ENCODE data around the gene OR2AE1. TPM values are rescaled to one million over a fixed set of nuclear protein-coding genes. Genes with fewer than 3 reads are reported as not detected.

OR2AE1 gene
- total and polyA plus RNA-seq, 2 of the 13 experiments (the other 11 are each of a cell fraction or from before 2014, with no cell fraction given) = not detected

DNA sequence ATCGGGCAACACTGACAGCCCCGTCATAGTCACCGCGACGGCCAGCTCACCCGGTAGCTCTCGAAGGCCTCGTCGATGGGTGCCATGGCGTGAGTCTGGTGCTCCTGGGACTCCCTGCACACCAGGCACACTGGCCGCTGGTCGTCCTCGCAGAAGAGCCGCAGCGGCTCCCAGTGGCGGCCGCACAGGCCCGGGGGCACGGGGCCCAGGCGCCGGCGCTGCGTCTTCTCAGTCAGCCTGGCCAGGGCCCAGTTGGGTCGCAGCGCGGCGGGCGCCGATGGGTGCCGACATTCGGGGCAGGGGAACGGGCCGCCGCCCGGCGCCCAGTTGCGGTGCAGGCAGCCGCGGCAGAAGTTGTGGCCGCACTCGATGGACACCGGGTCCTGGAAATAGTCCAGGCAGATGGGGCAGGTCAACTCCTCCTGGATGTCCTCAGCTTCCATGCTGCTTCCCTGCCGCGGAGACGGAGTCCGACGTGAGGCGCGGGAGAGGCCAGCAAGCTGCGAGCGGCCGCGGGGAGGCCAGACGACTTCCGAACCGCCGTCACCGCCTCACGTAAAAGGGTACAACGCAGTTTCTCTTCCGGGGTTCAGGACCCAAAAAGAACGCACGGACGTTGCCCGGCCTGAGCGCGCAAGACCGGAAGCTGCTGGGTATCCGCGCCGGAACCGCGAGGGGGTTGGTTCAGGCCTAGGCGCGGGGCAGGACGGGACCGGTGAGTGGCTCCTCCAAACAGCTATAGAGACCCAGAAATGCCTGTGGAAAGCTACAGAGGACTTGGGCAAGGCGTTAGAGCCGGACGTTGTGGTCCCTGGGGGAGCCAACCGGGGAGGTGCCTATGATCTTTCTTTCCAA lies 42.4 kb upstream of the OR2AE1 start, which contains the start of gene TRIM4 (continued):
- no peak for TF ChIP-seq ZNF407 (CRISPR knock-in tag; IDR thresholded peaks at IDR 0.05; ENCODE audit: not compliant biosample characterization)
- TF ChIP-seq, protein P1, sequence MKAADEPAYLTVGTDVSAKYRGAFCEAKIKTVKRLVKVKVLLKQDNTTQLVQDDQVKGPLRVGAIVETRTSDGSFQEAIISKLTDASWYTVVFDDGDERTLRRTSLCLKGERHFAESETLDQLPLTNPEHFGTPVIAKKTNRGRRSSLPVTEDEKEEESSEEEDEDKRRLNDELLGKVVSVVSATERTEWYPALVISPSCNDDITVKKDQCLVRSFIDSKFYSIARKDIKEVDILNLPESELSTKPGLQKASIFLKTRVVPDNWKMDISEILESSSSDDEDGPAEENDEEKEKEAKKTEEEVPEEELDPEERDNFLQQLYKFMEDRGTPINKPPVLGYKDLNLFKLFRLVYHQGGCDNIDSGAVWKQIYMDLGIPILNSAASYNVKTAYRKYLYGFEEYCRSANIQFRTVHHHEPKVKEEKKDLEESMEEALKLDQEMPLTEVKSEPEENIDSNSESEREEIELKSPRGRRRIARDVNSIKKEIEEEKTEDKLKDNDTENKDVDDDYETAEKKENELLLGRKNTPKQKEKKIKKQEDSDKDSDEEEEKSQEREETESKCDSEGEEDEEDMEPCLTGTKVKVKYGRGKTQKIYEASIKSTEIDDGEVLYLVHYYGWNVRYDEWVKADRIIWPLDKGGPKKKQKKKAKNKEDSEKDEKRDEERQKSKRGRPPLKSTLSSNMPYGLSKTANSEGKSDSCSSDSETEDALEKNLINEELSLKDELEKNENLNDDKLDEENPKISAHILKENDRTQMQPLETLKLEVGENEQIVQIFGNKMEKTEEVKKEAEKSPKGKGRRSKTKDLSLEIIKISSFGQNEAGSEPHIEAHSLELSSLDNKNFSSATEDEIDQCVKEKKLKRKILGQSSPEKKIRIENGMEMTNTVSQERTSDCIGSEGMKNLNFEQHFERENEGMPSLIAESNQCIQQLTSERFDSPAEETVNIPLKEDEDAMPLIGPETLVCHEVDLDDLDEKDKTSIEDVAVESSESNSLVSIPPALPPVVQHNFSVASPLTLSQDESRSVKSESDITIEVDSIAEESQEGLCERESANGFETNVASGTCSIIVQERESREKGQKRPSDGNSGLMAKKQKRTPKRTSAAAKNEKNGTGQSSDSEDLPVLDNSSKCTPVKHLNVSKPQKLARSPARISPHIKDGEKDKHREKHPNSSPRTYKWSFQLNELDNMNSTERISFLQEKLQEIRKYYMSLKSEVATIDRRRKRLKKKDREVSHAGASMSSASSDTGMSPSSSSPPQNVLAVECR (CRISPR knock-in tag; IDR thresholded peaks at IDR 0.05; ENCODE audit: borderline replicate concordance) = peak; percentile 96
- TF ChIP-seq ZNF549 (CRISPR knock-in tag; IDR thresholded peaks at IDR 0.05) = no peak
- 0 out of 2 replicates have a peak, but pooled peaks have one; percentile 24 for TF ChIP-seq TSC22D2 (CRISPR knock-in tag; IDR thresholded peaks at IDR 0.05; ENCODE audit: borderline replicate concordance)
- TF ChIP-seq ZNF235 (CRISPR knock-in tag; IDR thresholded peaks at IDR 0.05; ENCODE audit: borderline replicate concordance) = peak; percentile 2; the same call in 1 of the 2 replicates
- no peak for TF ChIP-seq ZNF33A (CRISPR knock-in tag; IDR thresholded peaks at IDR 0.05; ENCODE audit: borderline replicate concordance)
- TF ChIP-seq, protein P2, sequence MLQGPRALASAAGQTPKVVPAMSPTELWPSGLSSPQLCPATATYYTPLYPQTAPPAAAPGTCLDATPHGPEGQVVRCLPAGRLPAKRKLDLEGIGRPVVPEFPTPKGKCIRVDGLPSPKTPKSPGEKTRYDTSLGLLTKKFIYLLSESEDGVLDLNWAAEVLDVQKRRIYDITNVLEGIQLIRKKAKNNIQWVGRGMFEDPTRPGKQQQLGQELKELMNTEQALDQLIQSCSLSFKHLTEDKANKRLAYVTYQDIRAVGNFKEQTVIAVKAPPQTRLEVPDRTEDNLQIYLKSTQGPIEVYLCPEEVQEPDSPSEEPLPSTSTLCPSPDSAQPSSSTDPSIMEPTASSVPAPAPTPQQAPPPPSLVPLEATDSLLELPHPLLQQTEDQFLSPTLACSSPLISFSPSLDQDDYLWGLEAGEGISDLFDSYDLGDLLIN (CRISPR knock-in tag; IDR thresholded peaks at IDR 0.05; ENCODE audit: borderline replicate concordance) = no peak
- TF ChIP-seq MIER2 (CRISPR knock-in tag; IDR thresholded peaks at IDR 0.05) = peak; percentile 54
- TF ChIP-seq TCF7L2 (IDR thresholded peaks at IDR 0.05; ENCODE audit: low read depth, low read length) = no peak
- 0 out of 2 replicates have a peak, but pooled peaks have one; percentile 8 for TF ChIP-seq MTF2 (CRISPR knock-in tag; IDR thresholded peaks at IDR 0.05; ENCODE audit: borderline replicate concordance)
- TF ChIP-seq, protein P3, sequence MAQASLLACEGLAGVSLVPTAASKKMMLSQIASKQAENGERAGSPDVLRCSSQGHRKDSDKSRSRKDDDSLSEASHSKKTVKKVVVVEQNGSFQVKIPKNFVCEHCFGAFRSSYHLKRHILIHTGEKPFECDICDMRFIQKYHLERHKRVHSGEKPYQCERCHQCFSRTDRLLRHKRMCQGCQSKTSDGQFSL (CRISPR knock-in tag; IDR thresholded peaks at IDR 0.05) = no peak
- TF ChIP-seq FLYWCH1 (CRISPR knock-in tag; IDR thresholded peaks at IDR 0.05) = no peak
